Measurements from ENCODE around the gene ABCB6. TPM values are rescaled to one million over a fixed set of nuclear protein-coding genes. Genes with fewer than 3 reads are reported as not detected.

Gene ABCB6
- total RNA-seq, 4 donors from 2014 or later = 22.1 to 45.3 (median 31.6) TPM

- peak overlapping the region; percentile 95 to 99 (median 95) for H3K27ac ChIP-seq
- H3K4me3 ChIP-seq = peak overlapping the region; percentile 84 to 90 (median 90)
- no peaks in the 10 kb centered on the region for H3K27me3 ChIP-seq
- no peaks in the 10 kb centered on the region for H3K9me3 ChIP-seq
- peaks cover 18 to 44% (median 23%) of the 10 kb centered on the region in 3 donors for H3K4me1 ChIP-seq
- WGBS, 2 donors = 0 to 1% methylated on average over 18 to 22 of the region's 24 CpGs
- peaks cover 22 to 64% (median 33%) of the 10 kb centered on the region in 3 donors for H3K36me3 ChIP-seq
- DNase-seq = no peak
- TF ChIP-seq POLR2A (IDR thresholded peaks at IDR 0.05) (no peak), CTCF (IDR thresholded peaks at IDR 0.05) (no peak)
- intact Hi-C loops (cut with DNase I) = no loop called here
Observed at GRCh38 chr2:219230059-219230540, 11.3 kb upstream of the ABCB6 start.

- TF ChIP-seq POLR2A (IDR thresholded peaks at IDR 0.05) (peak in 3 of 4 donors; percentile 75 to 88 (median 84)), CTCF (IDR thresholded peaks at IDR 0.05) (no peak)
- 0% methylated on average over 3 to 13 of the region's 80 CpGs for WGBS, 2 donors
- H3K27ac ChIP-seq = peak within 1 kb of the TSS; percentile 95 to 99 (median 95)
- intact Hi-C loops (cut with DNase I) = no loop called here
- H3K36me3 ChIP-seq = peaks cover 22 to 64% (median 33%) of the 10 kb centered on the region in 3 donors
- H3K4me3 ChIP-seq = peak within 1 kb of the TSS; percentile 84 to 90 (median 90)
- peak; percentile 96 for DNase-seq
- H3K9me3 ChIP-seq = no peaks in the 10 kb centered on the region
- H3K4me1 ChIP-seq = peaks cover 18 to 44% (median 23%) of the 10 kb centered on the region in 3 donors
- H3K27me3 ChIP-seq = no peaks in the 10 kb centered on the region
Observed at GRCh38 chr2:219229305-219230058, 10.7 kb upstream of the ABCB6 start, which contains the start of the genes ANKZF1 and ATG9A. Gene ANKZF1, plus strand, starts transcription at chr2:219229806. Its CDS starts 452 bp downstream, at chr2:219230258. Gene ATG9A, minus strand, starts transcription at chr2:219229636. Its CDS starts 1,612 bp downstream, at chr2:219228024.

- peak overlapping the region; percentile 95 to 99 (median 95) for H3K27ac ChIP-seq
- H3K27me3 ChIP-seq = no peaks in the 10 kb centered on the region
- no peaks in the 10 kb centered on the region for H3K9me3 ChIP-seq
- TF ChIP-seq POLR2A (IDR thresholded peaks at IDR 0.05) (no peak), CTCF (IDR thresholded peaks at IDR 0.05) (no peak)
- H3K4me3 ChIP-seq = peak overlapping the region; percentile 84 to 90 (median 90)
- peaks cover 24 to 64% (median 34%) of the 10 kb centered on the region in 3 donors for H3K36me3 ChIP-seq
- no peak for DNase-seq
- no CpG with 5 or more reads among the region's 19 CpGs for WGBS, 2 donors
- intact Hi-C loops (cut with DNase I) = no loop called here
- H3K4me1 ChIP-seq = peaks cover 18 to 44% (median 23%) of the 10 kb centered on the region in 3 donors
Observed at GRCh38 chr2:219228911-219229304, 10.2 kb upstream of the ABCB6 start.

- WGBS, 2 donors = 11 to 62% methylated on average over 1 to 5 of the region's 7 CpGs
Observed at GRCh38 chr2:219228041-219228910, 9.5 kb upstream of the ABCB6 start.

More at GRCh38 chr2:219228041-219228910, 9.5 kb upstream of the ABCB6 start:
- TF ChIP-seq CTCF (IDR thresholded peaks at IDR 0.05) (no peak), POLR2A (IDR thresholded peaks at IDR 0.05) (no peak)
- Histone ChIP-seq H3K4me1 (peaks cover 18 to 44% (median 23%) of the 10 kb centered on the region in 3 donors), H3K9me3 (no peaks in the 10 kb centered on the region), H3K27ac (peak overlapping the region; percentile 95 to 99 (median 95)), H3K27me3 (no peaks in the 10 kb centered on the region), H3K4me3 (peak overlapping the region; percentile 84 to 90 (median 90)), H3K36me3 (peaks cover 25 to 64% (median 34%) of the 10 kb centered on the region in 3 donors)
- intact Hi-C loops (cut with DNase I) = no loop called here
- DNase-seq = no peak
